Eye (tissue), 1 donor: ENCODE results near the gene RNF121.

ENCODE experiments used
- DNase-seq: peaks from one replicate; pipeline ENCODE4 v3.0.0-alpha.2; 2015

RNF121 gene

GRCh38 chr11:72006309-72007088 is 77.7 kb downstream of the RNF121 start:
- DNase-seq: no peak

DNA sequence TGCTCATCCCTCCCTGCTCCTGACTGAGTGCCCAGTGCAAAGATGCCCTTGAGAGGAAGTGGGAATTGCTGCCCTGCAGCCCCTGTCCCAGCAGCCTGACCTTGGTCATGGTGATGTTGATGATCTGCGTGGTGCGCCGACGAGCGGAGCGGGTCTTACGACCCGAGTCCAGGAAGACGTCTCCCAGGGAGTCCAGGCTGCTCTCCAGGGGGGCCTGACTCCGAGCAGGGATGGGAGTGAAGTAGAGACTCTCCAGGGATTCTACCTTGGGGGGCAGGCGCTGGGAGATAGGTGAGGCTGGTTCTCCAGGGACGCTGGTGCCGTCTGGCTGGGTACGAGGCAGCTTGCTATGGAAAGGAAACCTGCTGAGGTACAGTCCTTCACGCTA is 78.2 kb downstream of the RNF121 start:
- no peak for DNase-seq

DNA sequence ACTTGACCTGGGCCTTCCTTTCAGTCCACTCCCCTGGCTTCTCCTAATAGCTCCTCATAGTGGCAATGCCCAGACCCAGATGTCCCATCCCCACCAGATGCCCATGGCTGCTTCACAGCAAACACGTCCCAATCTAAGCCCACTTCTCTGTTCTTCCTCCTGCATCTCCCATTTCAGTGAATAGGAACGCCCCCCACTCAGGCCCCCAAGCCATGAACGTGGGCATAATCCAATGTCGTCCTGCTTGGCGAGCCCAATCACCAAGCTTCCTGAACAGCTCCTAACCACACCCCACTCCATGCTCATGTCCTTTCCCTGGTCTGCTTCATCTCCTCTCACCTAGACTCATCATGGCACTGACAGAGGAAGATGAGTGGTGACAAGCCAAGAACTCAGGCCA is 78.7 kb downstream of the RNF121 start:
- DNase-seq: no peak

DNA sequence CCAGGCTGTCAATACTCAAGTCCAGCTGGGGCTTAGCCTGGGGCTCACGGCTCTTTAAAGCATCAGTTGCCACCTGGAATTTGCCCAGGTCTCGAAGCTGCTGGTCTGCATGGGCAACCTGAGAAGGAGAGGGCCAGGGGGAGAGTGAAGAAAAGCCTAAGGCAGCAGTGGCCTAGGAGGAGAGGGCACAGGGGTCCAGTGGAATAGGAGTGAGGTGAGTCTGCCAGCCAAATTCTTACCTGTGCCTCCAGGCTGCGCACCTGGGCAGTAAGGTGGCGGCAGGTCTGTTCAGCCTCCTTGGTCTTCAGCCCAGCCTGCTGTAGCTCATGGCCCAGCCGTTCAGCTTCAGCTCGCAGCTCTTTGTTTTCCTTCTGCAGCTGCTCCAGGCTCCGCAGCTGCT is 79.9 kb downstream of the RNF121 start:
- no peak for DNase-seq

DNA sequence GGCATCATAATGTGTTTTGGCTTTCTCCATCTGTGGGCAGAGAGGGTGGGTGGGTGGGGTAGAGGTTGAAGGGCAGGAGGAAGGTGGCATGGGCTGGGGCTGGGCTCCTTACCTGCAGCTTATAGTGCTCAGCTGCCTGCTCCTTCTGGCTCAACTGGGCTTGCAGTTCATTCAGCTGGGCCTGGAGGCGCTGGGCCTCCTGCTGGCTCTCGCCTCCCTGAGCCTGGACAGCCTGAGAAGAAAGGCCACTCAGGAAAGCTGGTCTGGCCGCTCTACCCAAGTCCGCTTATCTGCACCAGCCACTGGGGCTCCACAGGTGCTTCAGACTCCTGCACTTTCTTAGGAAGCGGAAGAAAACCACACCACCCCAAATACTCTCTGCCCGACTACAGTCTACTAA is 80.3 kb downstream of the RNF121 start:
- no peak for DNase-seq

- no peak for DNase-seq
Observed at GRCh38 chr11:72010529-72011233, 81.8 kb downstream of the RNF121 start.

DNA sequence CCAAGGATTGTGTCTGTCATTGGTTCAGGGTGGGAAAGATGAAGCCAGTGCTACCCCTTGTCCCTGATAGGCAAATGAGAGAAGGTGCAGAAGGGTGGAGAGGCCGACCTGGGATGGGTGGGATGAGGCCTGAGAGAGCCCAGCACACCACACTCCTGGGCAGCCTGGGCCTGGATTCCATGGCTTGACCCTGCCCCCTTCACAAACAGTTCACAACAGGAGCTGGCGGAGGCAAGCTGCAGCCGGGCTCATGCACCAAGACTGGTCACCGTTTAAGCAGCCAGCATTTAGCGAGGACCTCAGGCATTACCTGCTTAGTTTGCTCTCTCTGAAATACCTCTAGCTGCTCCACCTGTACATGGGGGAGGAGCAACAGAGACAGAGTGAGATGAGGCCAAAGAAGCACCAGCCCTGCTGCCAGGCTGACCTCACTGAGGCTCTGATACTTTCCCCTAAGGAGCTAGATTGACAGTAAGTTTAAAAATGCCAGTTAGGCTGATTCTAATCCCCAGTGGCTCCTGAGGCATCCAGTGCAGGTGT is 83.3 kb downstream of the RNF121 start:
- DNase-seq: no peak

DNA sequence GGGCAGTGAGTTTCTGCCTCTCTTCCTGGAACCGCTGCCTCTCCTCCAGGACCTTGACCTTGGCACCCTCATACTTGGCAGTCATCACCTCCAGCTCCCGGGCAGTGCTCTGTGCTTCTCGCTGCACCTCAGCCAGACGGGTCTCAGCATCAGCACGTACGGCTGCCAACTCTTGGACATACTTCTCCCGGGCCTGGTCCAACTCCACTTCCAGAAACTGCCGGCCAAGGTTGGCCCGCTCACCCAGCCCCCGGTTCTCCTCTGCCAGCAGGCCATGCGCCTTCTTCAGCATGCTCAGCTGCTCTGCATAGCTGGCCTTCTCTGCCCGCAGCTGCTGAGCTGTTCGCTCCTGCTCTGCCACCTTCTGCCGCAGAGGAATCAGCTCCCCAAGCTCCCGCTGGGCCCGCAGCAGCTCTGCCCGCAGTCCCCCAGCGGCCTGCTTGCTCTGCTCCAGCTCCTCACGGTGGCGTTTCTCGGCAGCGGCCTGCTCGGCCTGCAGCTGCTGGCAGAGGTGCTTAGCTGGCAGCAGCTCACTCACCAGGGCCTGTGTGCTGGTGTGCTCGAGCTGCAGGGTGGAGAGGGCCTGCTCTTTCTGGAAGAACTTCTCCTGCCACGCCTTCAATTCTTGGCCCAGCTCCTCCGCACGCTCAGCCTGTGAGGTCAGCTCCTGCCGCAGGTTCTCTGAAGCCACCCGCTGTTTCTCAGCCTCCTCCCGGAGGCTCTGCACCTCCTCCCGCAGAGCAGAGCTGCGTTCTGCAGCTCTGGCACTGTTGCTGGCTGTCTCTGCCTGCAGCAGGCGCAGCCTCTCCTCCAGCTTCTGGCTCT is 84.3 kb downstream of the RNF121 start:
- no peak for DNase-seq

GRCh38 chr11:72013765-72014711 is 85.2 kb downstream of the RNF121 start:
- DNase-seq: no peak

DNA sequence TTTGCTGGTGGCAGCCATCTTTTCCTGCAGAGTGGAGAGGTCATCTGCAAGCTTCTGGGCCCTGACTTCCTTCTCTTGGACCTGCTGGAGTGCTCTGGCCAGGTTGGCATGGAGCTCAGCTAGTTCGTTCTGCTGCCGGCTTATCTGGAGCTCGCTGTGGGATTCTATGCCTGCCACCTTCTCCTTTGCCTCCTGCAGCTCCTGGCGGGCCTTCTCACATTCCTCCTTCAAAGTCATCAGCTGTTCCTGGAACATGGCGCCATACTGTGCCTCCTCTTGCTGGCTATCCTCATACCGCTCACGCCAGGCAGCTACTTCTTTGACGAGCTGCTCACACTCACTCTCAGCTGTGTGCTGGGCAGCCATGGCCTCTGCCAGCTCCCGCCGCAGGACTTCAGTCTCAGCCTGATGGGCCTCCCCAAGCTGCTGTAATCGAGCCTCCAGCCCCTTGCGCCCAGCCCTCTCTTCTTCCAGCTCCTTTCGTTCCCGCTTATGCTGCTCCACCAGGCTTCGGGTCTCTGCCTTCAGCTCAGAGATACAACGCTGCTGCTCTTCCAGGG is 86.0 kb downstream of the RNF121 start:
- no peak for DNase-seq

DNA sequence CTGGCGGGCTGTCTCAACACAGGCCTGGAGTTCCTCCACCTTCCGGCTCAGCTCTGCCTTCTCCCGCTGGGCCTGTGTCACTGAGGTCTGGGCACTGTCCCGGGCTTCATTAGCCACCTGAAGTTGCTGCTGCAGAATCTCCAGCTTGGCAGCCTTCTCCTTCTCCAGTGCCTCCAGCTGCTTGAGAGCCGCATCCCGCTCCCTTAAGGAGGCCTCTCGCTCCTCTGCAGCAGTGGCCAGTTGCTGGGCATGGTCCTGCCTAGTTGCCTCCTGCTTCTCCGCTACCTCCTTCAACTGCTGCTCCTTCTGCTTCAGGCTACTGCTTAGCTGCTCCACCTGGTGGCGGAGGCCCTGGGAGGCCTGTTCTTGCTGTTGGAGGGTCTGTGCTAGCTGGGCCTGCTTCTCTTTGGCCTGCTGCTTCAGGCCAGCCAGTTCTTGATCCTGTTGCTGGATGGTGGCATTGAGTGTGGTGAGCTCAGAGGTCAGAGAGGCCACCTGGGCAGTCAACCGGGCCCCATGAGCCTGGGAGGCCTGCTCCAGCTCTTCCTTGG is 86.7 kb downstream of the RNF121 start:
- DNase-seq: peak; percentile 25

DNA sequence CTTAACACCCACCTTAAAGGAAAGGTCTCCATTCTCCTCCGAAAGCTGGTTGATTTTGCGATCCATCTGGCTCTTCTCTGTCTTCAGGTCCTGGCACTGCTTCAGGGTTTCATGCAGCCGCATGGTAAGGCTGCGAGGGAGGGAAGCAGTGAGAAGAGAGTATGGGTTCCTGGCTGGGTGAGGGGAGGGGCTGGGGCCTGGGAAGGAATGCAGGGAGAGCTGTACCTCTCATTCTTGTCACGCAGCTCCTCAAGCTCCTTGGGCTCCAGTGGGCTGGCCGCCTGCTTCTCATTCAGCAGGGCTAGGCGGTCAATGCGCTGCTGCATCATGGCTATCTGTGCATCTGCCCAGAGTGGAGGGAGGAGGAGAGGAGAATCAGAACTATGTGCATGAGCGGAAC is 89.3 kb downstream of the RNF121 start:
- no peak for DNase-seq

GRCh38 chr11:72023335-72023734 is 94.5 kb downstream of the RNF121 start:
- DNase-seq: no peak

GRCh38 chr11:72024069-72024754 is 95.4 kb downstream of the RNF121 start:
- no peak for DNase-seq

DNA sequence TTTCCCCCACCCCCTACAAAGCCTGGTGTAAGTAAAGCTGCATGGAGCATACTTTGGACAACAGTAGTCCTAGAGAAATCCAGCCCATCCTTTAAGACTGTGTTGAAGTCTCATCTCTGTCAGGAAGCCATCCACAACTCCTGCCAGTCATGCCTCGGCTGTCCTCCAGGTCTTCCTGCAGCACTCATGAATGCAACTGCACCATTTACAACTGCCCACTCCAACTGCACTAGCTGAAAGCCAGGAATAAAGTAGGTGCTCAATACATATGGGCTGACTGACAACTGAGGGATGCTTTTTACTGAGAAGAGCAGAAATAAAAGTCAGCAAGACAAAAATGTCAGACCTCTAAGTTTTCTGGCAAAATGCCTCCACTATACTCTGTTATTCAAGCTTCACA is 97.2 kb downstream of the RNF121 start:
- DNase-seq: no peak

- DNase-seq: no peak
Observed at GRCh38 chr11:72030472-72031045, 101.7 kb downstream of the RNF121 start.

- no peak for DNase-seq
Observed at GRCh38 chr11:72036687-72037086, 107.8 kb downstream of the RNF121 start.

GRCh38 chr11:72037554-72038311 is 108.9 kb downstream of the RNF121 start:
- peak; percentile 17 for DNase-seq

- peak; percentile 59 for DNase-seq
Observed at GRCh38 chr11:72038491-72038890, 109.6 kb downstream of the RNF121 start.
